IMR-90 (cell line): ENCODE measurements around the gene SARNP. TPM values are rescaled to one million over a fixed set of nuclear protein-coding genes. Genes with fewer than 3 reads are reported as not detected.

Source experiments
- ATAC-seq: fragments of 200-7000 bp; cut with Tn5 transposase; 2 replicates; pipeline ENCODE4 v1.9.1; 2020; ENCODE audit warnings: low read depth, mild to moderate bottlenecking, moderate library complexity
- BruUV-seq: library from RNA; stranded (reverse); fragments of 400-500 nt; replicated peaks from 2 replicates; lab custom pipeline; 2021; lab: Mats Ljungman, UMichigan
- CTCF ChIA-PET: fragments of 300-600 bp; formaldehyde crosslinking; extraction: SDS; loops from one replicate; lab custom pipeline; 2021; ENCODE audit warnings: antibody characterized with exemption; lab: Yijun Ruan, JAX
- POLR2A ChIA-PET: fragments of 300-600 bp; sonication (Branson Sonifier 250); formaldehyde crosslinking; loops from one replicate; lab custom pipeline; 2022; ENCODE audit warnings: antibody characterized with exemption; ENCODE audit not compliant: unreplicated experiment; lab: Charles Lee
- DNase-seq: peaks from one replicate; pipeline ENCODE4 v3.0.0; 2013
- H2AFZ ChIP-seq: replicated peaks from 2 replicates; pipeline ENCODE3; 2013; ENCODE audit warnings: low read length, mild to moderate bottlenecking; ENCODE audit not compliant: poor library complexity
- H2AK5ac ChIP-seq: 2 replicates; pipeline ENCODE4 v1.6.1; 2013; ENCODE audit warnings: low read depth, low read length, inconsistent platforms
- H2AK9ac ChIP-seq: replicated peaks from 2 replicates; pipeline ENCODE3; 2013; ENCODE audit warnings: mild to moderate bottlenecking, low read depth, low read length, moderate library complexity; ENCODE audit not compliant: poor library complexity
- H2BK120ac ChIP-seq: 2 replicates; pipeline ENCODE4 v1.6.1; 2013; ENCODE audit warnings: low read depth, low read length, inconsistent platforms
- H2BK15ac ChIP-seq: 3 replicates; pipeline ENCODE4 v1.6.1; 2013; ENCODE audit warnings: low read depth, low read length, inconsistent platforms
- H2BK20ac ChIP-seq: 2 replicates; pipeline ENCODE4 v1.6.1; 2013; ENCODE audit warnings: low read depth, mild to moderate bottlenecking, inconsistent platforms, low read length, moderate library complexity
- H2BK5ac ChIP-seq: 2 replicates; pipeline ENCODE4 v1.6.1; 2013; ENCODE audit warnings: mild to moderate bottlenecking, low read depth, low read length, inconsistent platforms; ENCODE audit not compliant: poor library complexity, severe bottlenecking
- H3K14ac ChIP-seq: replicated peaks from 2 replicates; pipeline ENCODE4 v1.6.1; 2013; ENCODE audit warnings: low read depth, low read length, inconsistent platforms
- H3K18ac ChIP-seq: 2 replicates; pipeline ENCODE4 v1.6.1; 2013; ENCODE audit warnings: low read depth, low read length, control low read depth
- H3K23ac ChIP-seq: 2 replicates; pipeline ENCODE4 v1.6.1; 2013; ENCODE audit warnings: low read depth, low read length, inconsistent platforms
- H3K27ac ChIP-seq: 2 replicates; pipeline ENCODE4 v1.5.1; 2013; ENCODE audit warnings: mild to moderate bottlenecking, control low read depth, low read length; ENCODE audit not compliant: insufficient read depth
- H3K27me3 ChIP-seq: 2 replicates; pipeline ENCODE4 v1.6.1; 2013; ENCODE audit warnings: low read length; ENCODE audit not compliant: control insufficient read depth, insufficient read depth
- H3K36me3 ChIP-seq: 2 replicates; pipeline ENCODE4 v1.6.1; 2013; ENCODE audit warnings: low read length, mixed read lengths; ENCODE audit not compliant: control insufficient read depth, insufficient read depth
- H3K4ac ChIP-seq: 2 replicates; pipeline ENCODE4 v1.6.1; 2013; ENCODE audit warnings: low read depth, low read length, inconsistent platforms
- H3K4me1 ChIP-seq: 2 replicates; pipeline ENCODE4 v1.6.1; 2013; ENCODE audit warnings: low read length, mixed read lengths; ENCODE audit not compliant: control insufficient read depth, insufficient read depth
- H3K4me2 ChIP-seq: 2 replicates; pipeline ENCODE4 v1.6.1; 2013; ENCODE audit warnings: low read depth, mild to moderate bottlenecking, control low read depth, low read length, moderate library complexity
- H3K4me3 ChIP-seq: 2 replicates; pipeline ENCODE4 v1.5.1; 2013; ENCODE audit warnings: low read depth, mild to moderate bottlenecking, control low read depth, low read length, moderate library complexity; ENCODE audit not compliant: insufficient read depth
- H3K56ac ChIP-seq: 2 replicates; pipeline ENCODE4 v1.6.1; 2013; ENCODE audit warnings: low read length, inconsistent platforms; ENCODE audit not compliant: insufficient read depth; ENCODE audit errors: extremely low read depth
- H3K79me1 ChIP-seq, 2 experiments: 2 replicates each; pipeline ENCODE4 v1.6.1; 2013; ENCODE audit warnings: low read length in 2 of 2, inconsistent platforms in 1 of 2, low read depth in 1 of 2
- H3K9ac ChIP-seq: 2 replicates; pipeline ENCODE4 v1.6.1; 2013; ENCODE audit warnings: low read depth, low read length, control low read depth
- H3K9me1 ChIP-seq: 2 replicates; pipeline ENCODE4 v1.6.1; 2013; ENCODE audit warnings: low read length, inconsistent platforms; ENCODE audit not compliant: insufficient read depth
- H3K9me3 ChIP-seq: 2 replicates; pipeline ENCODE4 v1.6.1; 2013; ENCODE audit warnings: low read length; ENCODE audit not compliant: control insufficient read depth, insufficient read depth
- H4K20me1 ChIP-seq: 2 replicates; pipeline ENCODE4 v1.6.1; 2013; ENCODE audit warnings: low read length, inconsistent platforms; ENCODE audit not compliant: insufficient read depth
- H4K5ac ChIP-seq: 2 replicates; pipeline ENCODE4 v1.6.1; 2013; ENCODE audit warnings: mild to moderate bottlenecking, low read depth, low read length, control low read depth
- H4K8ac ChIP-seq, 2 experiments: 2 replicates each; pipeline ENCODE4 v1.6.1; 2013; ENCODE audit warnings: low read depth in 2 of 2, low read length in 2 of 2, control low read depth in 1 of 2, inconsistent platforms in 1 of 2
- H4K91ac ChIP-seq: 2 replicates; pipeline ENCODE4 v1.6.1; 2013; ENCODE audit warnings: low read depth, low read length, inconsistent platforms; ENCODE audit not compliant: insufficient read depth
- BHLHE40 ChIP-seq: fragments of 150-350 bp; IDR thresholded peaks from 2 replicates; pipeline ENCODE4 v1.6.1; 2016; ENCODE audit warnings: mild to moderate bottlenecking, low read depth, low read length
- CEBPB ChIP-seq: IDR thresholded peaks from 2 replicates; pipeline ENCODE4 v1.6.1; 2012; ENCODE audit warnings: low read depth, low read length, improper control_type of control experiment
- CHD1 ChIP-seq: IDR thresholded peaks from 2 replicates; pipeline ENCODE4 v1.6.1; 2012; ENCODE audit warnings: low read depth, low read length, improper control_type of control experiment
- CTCF ChIP-seq: conservative IDR thresholded peaks from 2 replicates; pipeline ENCODE4 v1.5.1; 2012; ENCODE audit warnings: mild to moderate bottlenecking, low read depth, low read length, improper control_type of control experiment
- ELK1 ChIP-seq: fragments of 150-350 bp; IDR thresholded peaks from 2 replicates; pipeline ENCODE4 v1.6.1; 2016; ENCODE audit warnings: low read depth, mild to moderate bottlenecking, low read length, moderate library complexity, borderline replicate concordance
- FOS ChIP-seq: fragments of 150-350 bp; IDR thresholded peaks from 2 replicates; pipeline ENCODE4 v1.6.1; 2016; ENCODE audit warnings: low read depth, low read length
- MAFK ChIP-seq: IDR thresholded peaks from 2 replicates; pipeline ENCODE4 v1.6.1; 2012; ENCODE audit warnings: low read depth, low read length, improper control_type of control experiment
- MAZ ChIP-seq: IDR thresholded peaks from 2 replicates; pipeline ENCODE4 v1.6.1; 2012; ENCODE audit warnings: low read depth, mild to moderate bottlenecking, low read length, improper control_type of control experiment, moderate library complexity, borderline replicate concordance
- MXI1 ChIP-seq: IDR thresholded peaks from 2 replicates; pipeline ENCODE4 v1.6.1; 2012; ENCODE audit warnings: low read depth, mild to moderate bottlenecking, low read length, moderate library complexity, borderline replicate concordance
- NFE2L2 ChIP-seq: fragments of 150-350 bp; IDR thresholded peaks from 2 replicates; pipeline ENCODE4 v1.6.1; 2016; ENCODE audit warnings: low read depth, mild to moderate bottlenecking, low read length
- POLR2A ChIP-seq: IDR thresholded peaks from 2 replicates; pipeline ENCODE4 v1.6.1; 2012; ENCODE audit warnings: mild to moderate bottlenecking, low read depth, low read length
- RAD21 ChIP-seq: IDR thresholded peaks from 2 replicates; pipeline ENCODE4 v1.6.1; 2012; ENCODE audit warnings: low read length, improper control_type of control experiment
- RCOR1 ChIP-seq: IDR thresholded peaks from 2 replicates; pipeline ENCODE4 v1.6.1; 2012; ENCODE audit warnings: mild to moderate bottlenecking, low read length, improper control_type of control experiment; ENCODE audit not compliant: insufficient replicate concordance
- RFX5 ChIP-seq: IDR thresholded peaks from 2 replicates; pipeline ENCODE4 v1.8.0; 2012; ENCODE audit warnings: low read depth, mild to moderate bottlenecking, low read length, moderate library complexity
- SMC3 ChIP-seq: fragments of 150-350 bp; IDR thresholded peaks from 2 replicates; pipeline ENCODE4 v1.6.1; 2016; ENCODE audit warnings: low read depth, mild to moderate bottlenecking, antibody characterized with exemption, low read length, moderate library complexity
- USF2 ChIP-seq: fragments of 150-350 bp; IDR thresholded peaks from 2 replicates; pipeline ENCODE4 v1.6.1; 2017; ENCODE audit warnings: mild to moderate bottlenecking, antibody characterized with exemption, low read length, low read depth
- WGBS, 2 experiments: methylation state at CpG; one replicate each; pipeline versions ENCODE4 v1.1.5 to v1.1.7; 2013; ENCODE audit warnings: missing lambda C conversion rate in 2 of 2; ENCODE audit not compliant: insufficient read length in 1 of 2; ENCODE audit errors: extremely low coverage in 2 of 2; 5-methylcytosine and 5-hydroxymethylcytosine counted together
- dilution Hi-C: fragments of 300-500 bp; cut with HindIII; formaldehyde crosslinking; loops from one replicate; pipeline ENCODE4 v1.14.3; 2018; ENCODE audit warnings: low sequenced_read_pairs; ENCODE audit not compliant: unreplicated experiment
- in situ Hi-C: fragments of 300-500 bp; cut with MboI; formaldehyde crosslinking; loops from 3 replicates; pipeline ENCODE4 v1.14.3; 2019; ENCODE audit warnings: low sequenced_read_pairs, inconsistent platforms, mixed read lengths
- intact Hi-C: fragments of 100-400 bp; cut with micrococcal nuclease; formaldehyde crosslinking; loops from 2 replicates; pipeline ENCODE4 v1.10.0; 2022
- polyA plus RNA-seq, 3 experiments: library from polyadenylated mRNA; depleted of rRNA; stranded (reverse); fragments of >200 nt; gene quantifications; 2 replicates each; pipeline ENCODE4 v1.2.3, GENCODE V29; 2012; ENCODE audit warnings: low replicate concordance in 1 of 3
- total RNA-seq: library from RNA; depleted of rRNA; stranded (reverse); fragments of >200 nt; gene quantifications from 2 replicates; pipeline ENCODE4 v1.2.3, GENCODE V29; 2012

SARNP gene
- total and polyA plus RNA-seq, 2 of the 4 experiments (the other 2 are of a cell fraction): 46.8 to 103 TPM

GRCh38 chr12:55839345-55840140 lies 22.0 kb upstream of the SARNP start:
- Histone ChIP-seq H2AK9ac (no peak overlapping the region), H3K18ac (no peak overlapping the region), H2BK15ac (no peak overlapping the region), H3K27me3 (no peaks in the 10 kb centered on the region), H3K36me3 (peaks cover 40% of the 10 kb centered on the region), H3K4me3 (no peak overlapping the region), H2AFZ (no peak overlapping the region), H3K9me1 (peaks cover 21% of the 10 kb centered on the region), H2AK5ac (no peak overlapping the region), H4K5ac (no peak overlapping the region), H4K8ac (no peak overlapping the region), H2BK20ac (no peak overlapping the region), H3K56ac (no peak overlapping the region), H4K20me1 (no peaks in the 10 kb centered on the region), H3K9ac (no peak overlapping the region), H3K9me3 (no peaks in the 10 kb centered on the region), H3K27ac (no peak overlapping the region), H3K14ac (no peak overlapping the region), H3K4me1 (peaks cover 11% of the 10 kb centered on the region), H3K4ac (no peak overlapping the region), H2BK120ac (no peak overlapping the region), H2BK5ac (no peak overlapping the region), H4K91ac (no peak overlapping the region), H3K23ac (no peak overlapping the region), H3K4me2 (no peak overlapping the region), H3K79me1 (peaks cover 13 to 34% of the 10 kb centered on the region in 2 experiments)
- intact Hi-C loops: no loop called here
- ATAC-seq: no peak
- dilution Hi-C loops: no loop called here
- TF ChIP-seq CHD1 (no peak), SMC3 (no peak), RFX5 (no peak), MAZ (no peak), MAFK (no peak), ELK1 (no peak), RAD21 (no peak), MXI1 (no peak), USF2 (no peak), RCOR1 (no peak), CTCF (no peak), NFE2L2 (no peak), POLR2A (no peak), FOS (no peak), CEBPB (no peak), BHLHE40 (no peak)
- ChIA-PET CTCF (no interaction called here), POLR2A (no interaction called here)
- in situ Hi-C loops: no loop called here
- no peak for DNase-seq
- WGBS, 2 experiments: 97% methylated on average over 6 of the region's 11 CpGs; no CpG with 5 or more reads in 1 of the 2 experiments
- BruUV-seq: no TSS peak
